ENCODE measurements around the gene SELENOM. TPM values are rescaled to one million over a fixed set of nuclear protein-coding genes. Genes with fewer than 3 reads are reported as not detected.
"Not testable (repeated sequence)": the region's sequence is repeated elsewhere in the genome, so short reads cannot be mapped to it uniquely, and the experiment has no call there.

SELENOM gene
- total and polyA plus RNA-seq, 2 donors (not counting 1 experiment from before 2014, with no cell fraction given): 23.6 to 43.3 TPM

GRCh38 chr22:31079095-31079642 lies 28.2 kb downstream of the SELENOM start:
- H3K27ac Mint-ChIP-seq: no peak overlapping the region
- Histone ChIP-seq H3K4me3 (ENCODE audit: control extremely low read depth in 1 of 5, extremely low read depth in 1 of 5, insufficient read depth in 1 of 5, low read depth in 2 of 5, low read length in 4 of 5) (no peak overlapping the region), H3K27me3 (replicated peaks in 1 of 4; ENCODE audit: control extremely low read depth in 1 of 4, control insufficient read depth in 3 of 4, insufficient read depth in 4 of 4, low read length in 3 of 4) (no peaks in the 10 kb centered on the region), H3K4me1 (ENCODE audit: control insufficient read depth in 2 of 2, insufficient read depth in 2 of 2, low read length in 2 of 2) (peaks cover 15 to 35% of the 10 kb centered on the region in 2 donors), H4K20me1 (ENCODE audit: control insufficient read depth, insufficient read depth, low read length, poor library complexity, severe bottlenecking) (no peaks in the 10 kb centered on the region), H3K36me3 (replicated peaks in 1 of 2; ENCODE audit: control extremely low read depth in 1 of 2, control insufficient read depth in 1 of 2, extremely low read depth in 1 of 2, insufficient read depth in 2 of 2, low read length in 1 of 2) (no peaks in the 10 kb centered on the region), H2AFZ (ENCODE audit: insufficient read depth, low read depth, low read length, poor library complexity, severe bottlenecking) (no peak overlapping the region), H3K4me2 (replicated peaks; ENCODE audit: low read depth, low read length, poor library complexity, severe bottlenecking) (no peak overlapping the region), H3K9ac (ENCODE audit: low read length) (no peak overlapping the region), H3K27ac (ENCODE audit: low read length in 2 of 2) (no peak overlapping the region), H3K9me3 (ENCODE audit: control extremely low read depth in 1 of 3, control insufficient read depth in 2 of 3, insufficient read depth in 1 of 3, low read length in 2 of 3) (no peaks in the 10 kb centered on the region), H3K79me2 (ENCODE audit: control insufficient read depth, insufficient read depth, low read length) (peaks cover under 1% of the 10 kb centered on the region)
- ATAC-seq (ENCODE audit: low read depth) (no peak), DNase-seq (no peak)
- TF ChIP-seq CTCF (IDR thresholded peaks at IDR 0.05) (no peak), EZH2 (IDR thresholded peaks at IDR 0.05; ENCODE audit: borderline replicate concordance, insufficient read depth, low read depth, low read length, poor library complexity, severe bottlenecking) (no peak)
- H3K27me3 Mint-ChIP-seq: no peaks in the 10 kb centered on the region
- no peak overlapping the region for H3K4me3 Mint-ChIP-seq
- intact Hi-C loops (cut with micrococcal nuclease): no loop called here
- H3K9me3 Mint-ChIP-seq (ENCODE audit: insufficient read depth): no peaks in the 10 kb centered on the region
- ChIA-PET CTCF (no interaction called here), POLR2A (interaction anchor here (0.6 kb wide), 1 partner anchor 209 kb away, joined by 3 read pairs; no protein-coding TSS in a partner anchor)
- 83% methylated on average over 10 of the region's 12 CpGs for WGBS (ENCODE audit: insufficient coverage)
- peaks cover 29% of the 10 kb centered on the region for H3K4me1 Mint-ChIP-seq

- H3K9me3 ChIP-seq (ENCODE audit: control extremely low read depth in 1 of 3, control insufficient read depth in 2 of 3, insufficient read depth in 1 of 3, low read length in 2 of 3); H3K4me3 Mint-ChIP-seq; H3K36me3 ChIP-seq (replicated peaks in 1 of 2; ENCODE audit: control extremely low read depth in 1 of 2, control insufficient read depth in 1 of 2, extremely low read depth in 1 of 2, insufficient read depth in 2 of 2, low read length in 1 of 2); H2AFZ ChIP-seq (ENCODE audit: insufficient read depth, low read depth, low read length, poor library complexity, severe bottlenecking); DNase-seq; intact Hi-C loops (cut with micrococcal nuclease); H3K79me2 ChIP-seq (ENCODE audit: control insufficient read depth, insufficient read depth, low read length); H3K4me3 ChIP-seq (ENCODE audit: control extremely low read depth in 1 of 5, extremely low read depth in 1 of 5, insufficient read depth in 1 of 5, low read depth in 2 of 5, low read length in 4 of 5); H3K4me2 ChIP-seq (replicated peaks; ENCODE audit: low read depth, low read length, poor library complexity, severe bottlenecking); H4K20me1 ChIP-seq (ENCODE audit: control insufficient read depth, insufficient read depth, low read length, poor library complexity, severe bottlenecking); H3K27me3 ChIP-seq (replicated peaks in 1 of 4; ENCODE audit: control extremely low read depth in 1 of 4, control insufficient read depth in 3 of 4, insufficient read depth in 4 of 4, low read length in 3 of 4); H3K27me3 Mint-ChIP-seq; POLR2A ChIA-PET; H3K27ac ChIP-seq (ENCODE audit: low read length in 2 of 2); H3K27ac Mint-ChIP-seq; CTCF ChIA-PET; ATAC-seq (ENCODE audit: low read depth); H3K9me3 Mint-ChIP-seq (ENCODE audit: insufficient read depth); H3K9ac ChIP-seq (ENCODE audit: low read length): not testable (repeated sequence)
- 100% methylated on average over 1 of the region's 2 CpGs for WGBS (ENCODE audit: insufficient coverage)
- H3K4me1 Mint-ChIP-seq: peaks cover 21% of the 10 kb centered on the region
- H3K4me1 ChIP-seq (ENCODE audit: control insufficient read depth in 2 of 2, insufficient read depth in 2 of 2, low read length in 2 of 2): peaks cover 7 to 27% of the 10 kb centered on the region in 2 donors
Observed at GRCh38 chr22:31078389-31078788, 29.0 kb downstream of the SELENOM start.
